Keratinocyte (primary cell): Measurements from ENCODE around the gene TBXAS1. TPM values are rescaled to one million over a fixed set of nuclear protein-coding genes. Genes with fewer than 3 reads are reported as not detected.

Experiments used
- DNase-seq: peaks from one replicate; pipeline ENCODE4 v3.0.0-alpha.2; 2011; ENCODE audit warnings: low read depth, missing footprints, low spot score
- FAIRE-seq: peaks from 2 replicates; lab custom pipeline; 2011; peaks lifted over from hg19 to GRCh38; lab: Jason Lieb, UNC
- H2AFZ ChIP-seq: 2 replicates; pipeline ENCODE4 v1.6.0; 2012; ENCODE audit warnings: low read length, control low read depth, inconsistent platforms; ENCODE audit not compliant: control insufficient read depth
- H3K27ac ChIP-seq: 2 replicates; pipeline ENCODE4 v1.5.1; 2011; ENCODE audit warnings: low read length; ENCODE audit not compliant: control insufficient read depth, insufficient read depth
- H3K27me3 ChIP-seq: 3 replicates; pipeline ENCODE4 v1.6.0; 2011; ENCODE audit warnings: low read length; ENCODE audit not compliant: control insufficient read depth, insufficient read depth; ENCODE audit errors: extremely low read depth
- H3K36me3 ChIP-seq, 2 experiments: 2 replicates in 1 of 2; 3 replicates in 1 of 2; pipeline ENCODE4 v1.5.1; 2011; ENCODE audit warnings: low read length in 2 of 2, mild to moderate bottlenecking in 1 of 2; ENCODE audit not compliant: control insufficient read depth in 2 of 2, insufficient read depth in 2 of 2; ENCODE audit errors: extremely low read depth in 1 of 2
- H3K4me1 ChIP-seq: 3 replicates; pipeline ENCODE4 v1.5.1; 2011; ENCODE audit warnings: low read length; ENCODE audit not compliant: control insufficient read depth, insufficient read depth; ENCODE audit errors: extremely low read depth
- H3K4me2 ChIP-seq: 3 replicates; pipeline ENCODE4 v1.6.0; 2011; ENCODE audit warnings: low read depth, low read length; ENCODE audit not compliant: control insufficient read depth, insufficient read depth; ENCODE audit errors: extremely low read depth
- H3K4me3 ChIP-seq, 3 experiments: fragments of 200-600 bp in 1 of 3; sonication (generic) in 1 of 3; 2 replicates in 2 of 3; 3 replicates in 1 of 3; pipeline ENCODE4 v1.5.1; 2011 to 2016; ENCODE audit warnings: low read length in 3 of 3, mild to moderate bottlenecking in 3 of 3, control low read depth in 2 of 3, inconsistent platforms in 1 of 3, low read depth in 1 of 3, mixed read lengths in 1 of 3, mixed run types in 1 of 3, moderate library complexity in 1 of 3; ENCODE audit not compliant: control insufficient read depth in 2 of 3, insufficient read depth in 2 of 3; ENCODE audit errors: extremely low read depth in 1 of 3
- H3K79me2 ChIP-seq: 2 replicates; pipeline ENCODE4 v1.6.0; 2012; ENCODE audit warnings: low read length; ENCODE audit not compliant: control insufficient read depth, insufficient read depth
- H3K9ac ChIP-seq: 3 replicates; pipeline ENCODE4 v1.6.0; 2011; ENCODE audit warnings: low read length; ENCODE audit not compliant: control insufficient read depth, insufficient read depth; ENCODE audit errors: extremely low read depth
- H3K9me1 ChIP-seq: 3 replicates; pipeline ENCODE4 v1.6.0; 2011; ENCODE audit warnings: low read length; ENCODE audit not compliant: control insufficient read depth, insufficient read depth; ENCODE audit errors: extremely low read depth
- H3K9me3 ChIP-seq: 2 replicates; pipeline ENCODE4 v1.5.1; 2012; ENCODE audit warnings: low read depth, low read length; ENCODE audit not compliant: control insufficient read depth
- H4K20me1 ChIP-seq: 3 replicates; pipeline ENCODE4 v1.6.0; 2011; ENCODE audit warnings: low read length; ENCODE audit not compliant: control insufficient read depth, insufficient read depth; ENCODE audit errors: extremely low read depth
- CTCF ChIP-seq, 3 experiments: IDR thresholded peaks in 1 of 3; conservative IDR thresholded peaks in 1 of 3; optimal IDR thresholded peaks in 1 of 3; 2 replicates in 2 of 3; 3 replicates in 1 of 3; pipeline versions ENCODE3 to v1.5.1; 2011; ENCODE audit warnings: low read length in 3 of 3, mild to moderate bottlenecking in 3 of 3, moderate library complexity in 2 of 3, control low read depth in 1 of 3, inconsistent platforms in 1 of 3; ENCODE audit not compliant: insufficient read depth in 2 of 3; ENCODE audit errors: extremely low read depth in 1 of 3
- EZH2 ChIP-seq: IDR thresholded peaks from one replicate; pipeline ENCODE4 v1.6.1; 2012; ENCODE audit warnings: inconsistent platforms, mild to moderate bottlenecking, low read length, moderate library complexity
- dilution Hi-C: fragments of 300-500 bp; cut with MboI; formaldehyde crosslinking; loops from one replicate; pipeline ENCODE4 v1.7.0; 2020; ENCODE audit warnings: low sequenced_read_pairs; ENCODE audit not compliant: extremely low pct_ligation_motif_present
- polyA plus RNA-seq, 5 experiments: library from polyadenylated mRNA; depleted of rRNA in 3 of 5; stranded (reverse) in 3 of 5; stranded (forward) in 1 of 5; unstranded in 1 of 5; fragments of >200 nt; gene quantifications; 1 replicate in 1 of 5; 2 replicates in 3 of 5; 3 replicates in 1 of 5; pipeline versions ENCODE4 v1.2.1 to v1.2.3, GENCODE V29; 2011 to 2012; ENCODE audit warnings: missing spikeins in 2 of 5, low read depth in 1 of 5, low replicate concordance in 1 of 5

Gene TBXAS1
- polyA plus RNA-seq, 1 donor (not counting 4 experiments of a cell fraction or from before 2014, with no cell fraction given): 2.9 TPM

DNA sequence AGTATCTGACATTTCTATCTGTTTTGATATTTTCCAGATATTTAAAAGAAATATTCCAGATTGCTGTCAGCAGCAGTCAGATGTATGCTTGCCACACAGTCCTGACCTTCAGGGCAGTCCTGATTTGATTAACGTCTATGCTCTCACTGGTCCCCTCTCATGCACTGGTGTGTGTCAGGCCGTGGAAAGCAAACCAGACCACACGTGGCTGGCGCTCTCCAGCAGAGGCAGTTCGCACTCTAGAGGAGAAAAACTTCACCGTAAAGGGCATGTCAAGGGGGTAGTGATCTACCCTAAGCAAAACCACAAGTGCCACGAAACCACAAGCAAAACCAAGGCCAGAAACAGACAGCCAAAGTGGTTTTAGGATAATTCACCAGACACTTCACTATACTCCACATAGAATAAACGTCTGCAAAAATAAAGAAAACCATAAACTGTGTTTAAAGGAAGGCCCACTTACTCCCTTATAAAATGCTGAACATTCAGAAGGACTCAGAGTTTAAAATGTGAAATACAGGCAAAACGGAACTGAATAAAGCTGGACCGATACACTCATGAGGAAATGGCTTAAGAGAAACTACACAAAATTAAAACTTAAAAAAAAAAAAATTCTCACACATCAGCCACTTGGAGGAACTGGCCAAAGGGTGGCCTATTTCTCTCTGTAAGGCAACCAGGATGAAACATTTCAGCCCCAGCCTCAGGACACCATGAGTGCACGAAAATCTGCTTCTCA, 207.3 kb downstream of the TBXAS1 start:
- no peaks in the 10 kb centered on the region for H3K9me1 ChIP-seq
- TF ChIP-seq CTCF (optimal IDR thresholded peaks at IDR 0.05 in 1 of 3, IDR thresholded peaks at IDR 0.05 in 1 of 3, conservative IDR thresholded peaks at IDR 0.05 in 1 of 3; ENCODE audit: extremely low read depth in 1 of 3, insufficient read depth in 2 of 3, low read length in 3 of 3) (no peak), EZH2 (no peak)
- no peaks in the 10 kb centered on the region for H3K79me2 ChIP-seq
- H3K27ac ChIP-seq: peak overlapping the region; percentile 99
- FAIRE-seq: no peak
- dilution Hi-C loops: no loop called here
- H3K9ac ChIP-seq: no peak overlapping the region
- DNase-seq: no peak
- no peaks in the 10 kb centered on the region for H3K9me3 ChIP-seq
- no peak overlapping the region for H3K4me2 ChIP-seq
- no peak overlapping the region for H3K4me3 ChIP-seq
- H3K4me1 ChIP-seq: peaks cover 41% of the 10 kb centered on the region
- peaks cover 5 to 26% of the 10 kb centered on the region in 2 experiments for H3K36me3 ChIP-seq
- H2AFZ ChIP-seq: no peak overlapping the region
- no peaks in the 10 kb centered on the region for H3K27me3 ChIP-seq
- no peaks in the 10 kb centered on the region for H4K20me1 ChIP-seq

DNA sequence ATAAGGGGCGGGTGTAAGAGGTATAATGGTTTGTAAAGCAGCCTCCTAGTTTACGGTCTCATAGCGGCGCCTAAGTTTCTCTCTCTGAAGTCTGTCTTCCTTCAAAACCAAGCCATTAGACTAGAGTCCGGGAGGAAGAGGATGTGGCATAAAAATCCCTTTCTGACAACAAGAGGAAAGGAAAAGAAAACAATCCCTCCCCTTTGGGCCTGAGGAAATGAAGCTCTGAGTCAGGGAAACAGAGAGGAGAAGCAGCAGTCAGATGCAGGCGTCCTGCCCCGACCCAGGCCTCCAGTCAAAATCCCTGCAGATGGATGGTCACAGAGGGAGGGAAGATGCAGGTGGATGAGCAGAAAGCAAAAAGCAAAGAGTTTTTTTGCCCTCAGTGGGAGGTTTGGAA, 210.0 kb downstream of the TBXAS1 start:
- no peak for TF ChIP-seq EZH2
- TF ChIP-seq CTCF (optimal IDR thresholded peaks at IDR 0.05 in 1 of 3, IDR thresholded peaks at IDR 0.05 in 1 of 3, conservative IDR thresholded peaks at IDR 0.05 in 1 of 3; ENCODE audit: extremely low read depth in 1 of 3, insufficient read depth in 2 of 3, low read length in 3 of 3): no peak
- no peak overlapping the region for H3K9ac ChIP-seq
- no peaks in the 10 kb centered on the region for H3K9me1 ChIP-seq
- no peak overlapping the region for H3K27ac ChIP-seq
- H3K4me2 ChIP-seq: no peak overlapping the region
- peaks cover 7 to 30% of the 10 kb centered on the region in 2 experiments for H3K36me3 ChIP-seq
- DNase-seq (no peak), FAIRE-seq (no peak)
- H3K27me3 ChIP-seq: no peaks in the 10 kb centered on the region
- dilution Hi-C loops: no loop called here
- no peak overlapping the region for H3K4me3 ChIP-seq
- H3K4me1 ChIP-seq: peaks cover 23% of the 10 kb centered on the region
- H2AFZ ChIP-seq: no peak overlapping the region
- H3K9me3 ChIP-seq: no peaks in the 10 kb centered on the region
- H3K79me2 ChIP-seq: no peaks in the 10 kb centered on the region
- no peaks in the 10 kb centered on the region for H4K20me1 ChIP-seq
